AG08395 (cell line): ENCODE results near the gene IL1RL2.

Experiments
- DNase-seq: peaks from one replicate; pipeline ENCODE4 v3.0.0; 2012; ENCODE audit warnings: mixed read lengths, low spot score

The IL1RL2 gene

DNA sequence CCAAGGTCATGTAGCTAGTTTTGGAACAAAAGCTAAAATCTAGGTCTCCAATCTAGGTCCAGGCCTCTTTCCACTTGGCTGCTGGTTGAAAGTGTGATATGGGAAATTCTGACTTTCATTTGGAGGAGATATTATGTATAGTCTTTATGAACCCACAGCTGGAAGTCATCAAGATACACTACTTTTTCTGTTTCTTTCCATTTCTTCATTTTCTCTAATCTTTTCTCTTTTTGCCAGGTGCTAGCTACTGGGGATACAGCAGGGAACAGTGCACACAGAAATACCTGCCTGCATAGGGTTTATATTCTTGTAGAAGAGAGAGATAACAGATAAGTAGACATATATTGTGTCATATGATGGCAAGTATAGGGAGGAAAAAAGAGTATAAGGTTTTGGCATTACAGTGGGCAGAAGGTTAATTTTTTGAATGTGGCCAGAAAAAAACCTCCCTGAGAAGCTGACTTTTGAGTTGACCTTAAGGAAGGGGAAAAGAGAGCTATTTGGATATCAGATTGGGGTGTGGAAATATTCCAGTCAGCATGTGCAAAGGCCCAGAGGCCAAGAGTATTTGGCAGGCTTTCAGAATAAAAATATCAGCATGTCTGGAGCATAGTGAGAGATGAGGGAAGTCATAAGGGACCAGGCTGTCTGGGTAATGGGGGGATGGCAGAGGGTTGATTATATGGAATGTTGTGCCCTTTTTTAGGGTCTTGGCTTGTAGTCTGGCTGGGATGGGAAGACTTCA is 28.6 kb upstream of the IL1RL2 start:
- no peak for DNase-seq

DNA sequence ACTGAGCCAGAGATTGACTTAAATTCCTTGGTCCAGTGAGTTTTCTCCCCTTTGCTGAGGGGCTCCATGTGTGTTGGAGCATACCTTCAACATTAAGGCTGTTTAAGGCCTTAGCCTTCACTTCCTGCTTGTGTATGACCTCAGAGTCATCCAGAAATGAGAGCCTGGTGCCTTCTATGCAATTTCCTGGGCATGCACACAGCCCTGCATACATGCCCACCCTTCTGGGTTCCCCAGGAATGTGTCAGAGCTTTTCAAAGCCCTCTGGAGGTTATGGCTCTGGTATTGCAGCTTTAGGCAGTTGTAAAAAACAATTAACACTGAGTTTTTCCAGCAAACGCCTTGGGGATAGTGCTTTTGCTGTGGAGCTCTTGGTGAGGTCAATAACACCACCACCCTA is 27.5 kb upstream of the IL1RL2 start:
- peak; percentile 27 for DNase-seq

DNA sequence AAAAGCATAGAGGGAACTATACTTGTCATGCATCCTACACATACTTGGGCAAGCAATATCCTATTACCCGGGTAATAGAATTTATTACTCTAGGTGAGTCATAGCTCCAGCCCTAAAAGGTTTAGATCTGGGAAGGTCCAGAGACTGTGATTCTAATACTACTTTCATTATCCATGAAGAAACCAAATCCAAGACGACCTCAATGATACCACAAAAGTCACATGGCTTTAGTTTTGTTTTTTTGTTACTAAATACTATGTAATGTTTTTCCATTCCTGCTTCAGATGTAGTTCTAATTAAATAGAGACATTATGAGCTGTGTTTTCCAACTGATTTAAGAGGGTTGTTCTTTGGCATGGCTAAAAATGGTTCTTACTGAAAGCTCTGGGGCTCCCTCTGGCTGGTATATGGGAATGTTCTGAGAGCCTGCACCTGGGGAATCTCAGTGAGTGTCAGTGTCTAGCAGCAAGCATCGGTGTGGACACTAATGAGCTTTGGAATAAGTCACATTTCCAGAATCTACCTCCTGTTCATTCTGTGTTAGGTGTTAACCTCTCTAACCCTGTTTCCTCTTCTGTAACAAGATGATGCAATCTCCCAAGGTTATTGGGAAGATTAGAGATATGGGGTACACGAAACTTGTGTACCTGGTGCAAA is 20.5 kb upstream of the IL1RL2 start:
- peak; percentile 65 for DNase-seq

DNA sequence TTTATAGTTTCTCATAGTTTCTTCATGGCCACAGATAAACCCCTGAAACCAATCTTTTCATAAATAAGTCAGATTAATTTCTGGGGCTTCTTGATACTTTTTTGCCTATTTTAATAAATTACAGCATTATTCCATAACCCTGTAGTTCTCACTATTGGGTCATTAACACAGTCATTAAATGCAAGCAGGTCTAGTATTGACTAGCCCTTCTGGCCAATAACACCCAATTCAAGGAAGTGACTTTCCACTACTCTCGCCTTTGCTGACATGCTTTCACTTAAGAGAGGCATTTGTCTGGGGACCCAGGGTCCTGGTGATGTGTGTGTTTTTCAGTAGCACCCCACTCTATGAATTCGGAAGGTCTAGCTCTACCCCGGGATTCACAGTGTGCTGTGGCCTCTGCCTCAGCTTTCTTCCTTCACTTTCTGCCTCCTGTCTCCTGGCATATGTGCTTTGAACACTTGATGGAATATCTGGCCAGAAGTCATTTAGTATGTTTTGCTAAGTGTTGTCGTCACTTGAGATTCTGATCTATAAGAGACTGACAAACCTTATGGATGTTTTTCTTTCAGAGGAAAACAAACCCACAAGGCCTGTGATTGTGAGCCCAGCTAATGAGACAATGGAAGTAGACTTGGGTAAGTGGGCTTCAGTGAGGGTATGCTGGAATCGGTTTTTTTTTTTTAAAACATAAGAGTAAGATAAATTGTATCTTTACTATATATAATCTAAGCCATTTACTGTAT is 18.6 kb upstream of the IL1RL2 start:
- no peak for DNase-seq

DNA sequence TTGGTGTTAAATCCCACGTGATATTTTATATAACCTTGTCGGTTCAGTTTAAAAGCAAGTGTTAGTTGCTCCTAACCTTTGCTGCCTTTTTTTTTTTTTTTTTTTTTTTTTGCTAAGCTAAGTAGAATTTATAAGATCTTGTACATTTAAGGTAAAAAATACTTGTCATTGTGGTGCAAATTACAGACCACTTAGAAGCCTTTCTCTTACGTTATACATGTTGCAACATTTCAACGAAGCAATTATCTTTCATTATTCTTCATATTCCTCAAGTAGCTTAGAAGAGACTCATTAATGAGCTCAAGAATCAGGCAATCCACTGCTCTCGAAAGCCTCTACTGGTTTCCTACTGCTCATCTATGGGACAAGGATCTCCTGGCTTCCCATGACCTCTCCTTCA is 14.9 kb upstream of the IL1RL2 start:
- no peak for DNase-seq

DNA sequence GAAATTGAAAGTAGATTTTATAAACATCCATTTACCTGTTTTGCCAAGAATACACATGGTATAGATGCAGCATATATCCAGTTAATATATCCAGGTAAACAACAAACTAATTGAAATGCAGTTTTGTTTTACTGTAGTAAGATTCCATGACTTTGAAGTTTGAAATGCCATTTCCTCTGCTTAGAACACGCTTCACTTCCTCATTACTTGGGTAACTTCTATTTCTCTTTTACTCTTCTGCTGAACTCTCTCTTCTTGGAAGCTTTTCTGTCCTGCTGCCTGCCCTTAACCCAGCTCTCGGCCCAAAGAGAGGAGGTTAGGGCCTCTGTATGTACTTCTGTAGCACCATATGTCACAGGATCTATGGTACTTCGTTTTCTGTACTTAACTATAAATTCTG is 14.1 kb upstream of the IL1RL2 start:
- no peak for DNase-seq

DNA sequence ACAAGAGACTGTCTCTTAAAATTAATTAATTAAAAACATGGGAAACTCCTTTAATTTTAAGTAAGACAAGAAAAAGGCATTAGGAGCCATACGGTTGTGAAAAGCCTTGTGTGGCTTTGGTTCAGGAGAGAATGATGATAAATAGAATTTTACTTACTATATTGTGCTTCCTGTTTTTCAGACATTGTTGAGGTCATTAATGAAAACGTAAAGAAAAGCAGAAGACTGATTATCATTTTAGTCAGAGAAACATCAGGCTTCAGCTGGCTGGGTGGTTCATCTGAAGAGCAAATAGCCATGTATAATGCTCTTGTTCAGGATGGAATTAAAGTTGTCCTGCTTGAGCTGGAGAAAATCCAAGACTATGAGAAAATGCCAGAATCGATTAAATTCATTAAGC is 10.7 kb upstream of the IL1RL2 start:
- no peak for DNase-seq

DNA sequence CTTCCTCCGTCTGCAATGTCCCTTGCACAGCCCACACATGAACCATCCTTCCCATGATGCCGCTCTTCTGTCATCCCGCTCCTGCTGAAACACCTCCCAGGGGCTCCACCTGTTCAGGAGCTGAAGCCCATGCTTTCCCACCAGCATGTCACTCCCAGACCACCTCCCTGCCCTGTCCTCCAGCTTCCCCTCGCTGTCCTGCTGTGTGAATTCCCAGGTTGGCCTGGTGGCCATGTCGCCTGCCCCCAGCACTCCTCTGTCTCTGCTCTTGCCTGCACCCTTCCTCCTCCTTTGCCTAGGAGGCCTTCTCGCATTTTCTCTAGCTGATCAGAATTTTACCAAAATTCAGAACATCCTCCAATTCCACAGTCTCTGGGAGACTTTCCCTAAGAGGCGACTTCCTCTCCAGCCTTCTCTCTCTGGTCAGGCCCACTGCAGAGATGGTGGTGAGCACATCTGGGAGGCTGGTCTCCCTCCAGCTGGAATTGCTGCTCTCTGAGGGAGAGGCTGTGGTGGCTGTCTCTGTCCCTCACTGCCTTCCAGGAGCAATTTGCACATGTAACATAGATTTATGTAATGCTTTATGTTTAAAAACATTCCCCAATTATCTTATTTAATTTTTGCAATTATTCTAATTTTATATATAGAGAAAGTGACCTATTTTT is 8.9 kb upstream of the IL1RL2 start:
- no peak for DNase-seq

DNA sequence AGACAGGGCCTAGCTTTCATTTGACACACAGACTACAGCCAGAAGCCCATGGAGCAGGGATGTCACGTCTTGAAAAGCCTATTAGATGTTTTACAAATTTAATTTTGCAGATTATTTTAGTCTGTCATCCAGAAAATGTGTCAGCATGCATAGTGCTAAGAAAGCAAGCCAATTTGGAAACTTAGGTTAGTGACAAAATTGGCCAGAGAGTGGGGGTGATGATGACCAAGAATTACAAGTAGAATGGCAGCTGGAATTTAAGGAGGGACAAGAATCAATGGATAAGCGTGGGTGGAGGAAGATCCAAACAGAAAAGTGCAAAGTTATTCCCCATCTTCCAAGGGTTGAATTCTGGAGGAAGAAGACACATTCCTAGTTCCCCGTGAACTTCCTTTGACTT is 7.8 kb upstream of the IL1RL2 start:
- DNase-seq, result no peak

DNA sequence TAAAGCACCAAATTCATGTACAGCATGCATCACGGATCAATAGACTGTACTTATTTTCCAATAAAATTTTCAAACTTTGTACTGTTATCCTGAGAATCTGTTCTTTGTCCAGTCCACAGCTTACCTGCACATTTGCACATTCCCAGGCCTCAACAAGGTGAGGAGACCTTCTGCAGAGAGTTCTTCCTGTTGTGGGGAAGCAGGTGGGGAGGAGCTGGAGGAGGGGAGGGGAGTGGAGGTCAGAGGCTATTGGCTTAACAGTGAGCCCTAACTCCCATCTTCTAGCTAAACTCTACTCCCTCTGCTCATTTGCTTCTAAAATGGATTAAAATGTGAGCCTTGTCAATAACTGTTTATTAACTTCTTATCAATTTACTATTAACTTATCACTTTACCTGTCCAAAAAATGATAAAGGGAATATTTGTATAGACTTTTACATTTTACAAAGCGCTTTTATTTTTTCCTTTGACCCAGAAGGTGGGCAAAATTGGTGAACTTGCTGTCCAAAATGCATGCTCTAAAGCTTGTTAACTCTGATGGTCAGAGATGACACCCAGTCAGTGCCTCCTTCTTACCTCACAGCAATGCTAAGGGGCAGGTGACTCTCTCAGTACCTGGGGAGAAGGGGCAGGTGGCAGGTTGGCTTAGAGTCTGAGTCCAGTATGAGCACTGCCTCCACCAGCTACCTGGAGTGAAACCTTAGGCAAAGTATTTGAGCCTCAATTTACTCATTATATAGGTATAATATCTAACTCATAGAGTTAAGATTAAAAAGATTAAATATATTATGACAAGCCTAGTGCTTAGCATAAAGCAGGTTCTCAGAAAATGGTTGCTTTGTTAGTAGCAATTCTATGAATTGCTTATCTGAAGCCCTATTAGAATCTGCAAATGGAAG is 6.8 kb upstream of the IL1RL2 start:
- DNase-seq, result no peak

DNA sequence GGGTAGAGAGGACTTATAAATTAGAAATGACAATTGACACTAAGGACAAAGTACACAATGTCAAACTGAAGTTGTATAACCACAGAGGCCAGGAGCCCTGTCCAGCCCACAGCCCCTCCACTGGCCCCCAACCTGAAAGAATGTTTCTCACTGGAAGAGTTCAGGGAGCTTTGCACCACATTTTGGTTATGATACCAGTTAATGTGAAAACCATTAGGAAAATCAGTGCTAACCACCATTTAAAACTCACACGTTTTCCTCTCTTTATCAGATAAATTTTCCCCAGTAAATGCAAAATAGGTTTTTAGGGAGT is 6.2 kb upstream of the IL1RL2 start:
- no peak for DNase-seq

DNA sequence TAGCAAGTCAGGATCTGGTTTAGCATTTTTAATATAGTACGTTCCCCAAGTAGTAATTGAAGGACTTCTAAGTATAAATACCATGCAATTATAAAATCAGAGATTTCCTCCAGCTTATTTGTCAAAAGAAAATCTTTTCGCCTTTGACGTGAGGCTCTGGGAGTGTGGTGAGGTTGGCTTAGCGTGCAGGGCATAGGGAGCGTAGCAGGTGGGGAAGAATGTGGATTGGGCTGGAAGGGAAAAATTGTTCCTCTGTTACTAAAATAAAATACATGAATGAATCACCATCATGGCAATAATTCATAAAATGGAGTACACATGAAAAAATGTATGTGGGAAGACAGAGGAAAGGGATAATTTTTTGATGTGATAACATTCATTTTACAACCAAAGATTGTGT is 5.4 kb upstream of the IL1RL2 start:
- DNase-seq, result no peak

DNA sequence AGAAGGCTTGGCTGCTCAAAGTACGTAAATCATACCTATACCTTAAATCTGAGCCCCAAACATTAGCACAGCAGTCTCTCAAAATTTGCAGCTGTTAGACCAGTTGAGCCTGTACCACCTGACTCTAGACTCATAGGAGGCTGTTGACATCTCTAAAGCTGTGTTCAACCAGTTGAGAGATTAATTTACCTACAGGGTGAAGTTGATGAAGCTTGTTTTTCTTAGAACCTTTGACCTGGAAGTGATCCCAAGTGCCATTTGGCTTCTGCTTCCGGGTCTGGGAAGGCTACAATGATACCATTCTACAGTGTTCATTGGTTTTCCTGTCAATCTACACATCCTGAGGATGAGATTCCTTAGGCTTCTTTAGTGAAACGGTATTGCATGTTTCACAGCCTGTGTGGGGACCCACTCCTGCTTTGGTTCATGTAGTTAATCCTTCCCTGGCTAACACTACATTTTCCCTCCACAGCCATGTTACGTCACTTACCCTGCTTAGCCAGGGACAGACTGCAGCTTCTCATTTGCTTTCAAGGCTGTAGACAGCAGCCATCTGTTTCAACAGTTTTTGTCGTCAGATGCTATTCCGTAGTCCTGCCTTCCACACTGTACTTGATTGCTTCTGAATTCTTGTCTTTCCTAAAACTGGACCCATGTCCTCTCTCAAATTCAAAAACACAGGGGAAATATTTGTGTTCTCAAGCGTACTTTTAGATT is 4.7 kb upstream of the IL1RL2 start:
- DNase-seq, result no peak

DNA sequence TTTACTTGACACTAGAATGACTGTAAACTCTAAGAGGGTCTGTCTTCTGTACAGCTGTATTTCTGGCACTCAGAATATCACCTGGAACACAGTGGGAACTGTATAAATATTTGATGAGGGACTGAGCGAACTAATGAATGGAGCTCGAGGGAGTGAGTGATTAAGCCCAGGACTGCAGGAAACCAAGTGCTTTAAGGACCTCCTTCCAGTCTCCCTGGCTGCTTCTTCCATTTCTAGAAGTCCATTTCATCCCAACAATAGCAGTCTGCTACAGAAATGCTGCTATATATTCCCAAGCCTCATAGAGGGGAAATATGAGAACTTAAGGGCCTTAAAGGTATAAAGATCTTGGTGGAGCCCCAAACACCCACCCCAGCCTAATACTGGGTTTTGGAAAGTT is 2.8 kb upstream of the IL1RL2 start:
- DNase-seq, result no peak

DNA sequence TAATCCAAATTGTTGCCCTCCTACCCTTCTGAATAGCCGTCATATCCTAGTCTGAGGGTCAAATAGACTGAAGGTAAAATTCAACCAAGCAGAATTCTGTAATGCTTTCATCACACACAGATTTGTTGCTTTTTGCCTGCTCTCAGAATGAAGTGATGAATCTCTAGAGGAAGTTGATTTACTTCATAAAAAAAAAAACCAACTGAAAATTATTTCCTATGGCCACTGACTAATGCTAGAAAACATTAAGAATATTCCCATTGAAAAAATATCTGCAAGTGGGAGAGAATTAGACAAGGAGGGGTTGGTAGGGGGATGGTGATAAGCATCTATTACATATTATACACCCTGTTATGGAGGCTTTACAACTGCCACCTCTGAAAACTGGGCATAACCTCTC is 2.3 kb upstream of the IL1RL2 start:
- DNase-seq, result no peak

DNA sequence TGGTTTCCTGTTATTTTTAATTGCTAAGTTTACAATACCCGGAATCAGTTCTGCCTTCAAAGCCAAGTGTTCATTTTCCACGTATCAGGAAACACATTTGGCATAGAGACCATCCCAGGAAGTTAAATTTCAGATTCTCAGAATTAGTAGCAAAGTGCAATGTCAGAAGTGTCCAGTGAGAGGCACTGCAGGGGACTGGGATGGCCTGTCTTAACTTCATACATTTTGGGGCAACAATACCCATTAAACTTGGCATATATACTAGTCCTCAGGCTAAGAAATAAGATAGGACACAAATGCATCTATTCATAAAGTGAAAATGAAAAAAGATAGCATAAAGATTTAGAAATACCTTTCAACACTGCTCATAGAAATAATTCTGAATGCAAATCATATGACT is 1.5 kb upstream of the IL1RL2 start:
- peak; percentile 18 for DNase-seq

DNA sequence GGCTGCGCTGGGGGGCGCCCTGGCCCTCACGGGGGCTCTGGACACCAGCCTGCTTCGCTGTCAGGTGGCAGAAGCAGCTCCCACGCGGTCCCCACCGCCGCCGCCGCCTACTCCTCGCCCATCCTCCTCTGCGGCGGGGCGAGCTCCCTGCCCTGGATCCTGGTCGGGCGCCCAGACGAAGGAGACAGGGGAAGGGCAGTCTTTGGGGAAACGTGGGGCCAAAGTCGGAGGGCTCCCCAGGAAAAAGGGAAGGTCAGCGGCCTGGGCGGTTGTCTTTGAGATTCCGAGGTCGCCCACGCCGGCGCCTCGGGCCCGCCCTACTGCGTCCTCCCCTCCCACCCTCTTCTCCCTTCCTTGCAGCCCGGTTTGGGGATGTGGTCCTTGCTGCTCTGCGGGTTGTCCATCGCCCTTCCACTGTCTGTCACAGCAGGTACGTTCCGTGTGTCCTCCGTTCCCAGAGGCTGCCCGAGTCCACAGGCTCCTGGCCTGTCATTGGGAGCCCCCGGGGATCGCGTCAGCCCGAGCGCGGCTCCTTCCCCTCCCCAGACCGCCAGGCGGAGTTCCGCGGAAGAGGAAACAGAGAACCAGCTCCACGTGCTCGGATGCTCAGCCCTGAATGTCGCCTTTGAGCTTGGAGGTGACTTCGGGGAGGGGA is 800 bp downstream of the IL1RL2 start:
- DNase-seq, result peak; percentile 65

DNA sequence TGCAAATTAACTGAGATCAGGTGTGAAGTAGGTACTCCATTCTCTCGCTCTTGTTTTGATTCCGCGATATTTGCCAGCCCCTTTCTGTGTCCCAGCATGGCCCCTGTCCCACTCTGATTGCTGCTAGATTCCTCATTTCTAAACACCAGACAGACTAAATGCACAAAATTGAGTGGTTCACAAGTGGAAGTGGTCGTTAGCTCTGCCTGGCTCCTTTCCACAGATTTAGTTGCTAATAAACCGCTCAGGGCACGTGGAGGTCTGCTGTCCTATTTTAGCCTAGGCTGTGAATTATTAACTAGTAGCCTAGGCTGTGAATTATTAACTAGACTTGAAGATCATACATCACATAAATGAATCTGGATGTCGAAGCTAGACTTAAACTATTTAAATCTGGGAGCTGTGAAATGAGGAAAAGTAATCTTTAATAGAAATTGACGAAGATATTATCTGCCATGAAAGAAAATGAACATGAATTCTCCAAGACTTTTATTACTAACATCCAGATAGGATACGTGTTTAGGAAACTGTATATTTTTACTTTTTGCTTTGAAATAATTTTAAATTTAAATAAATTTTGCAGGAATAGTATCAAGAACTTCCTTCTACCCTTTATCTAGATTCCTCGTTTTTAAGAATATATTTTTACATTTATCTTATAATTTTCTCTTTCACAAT is 3.7 kb downstream of the IL1RL2 start:
- no peak for DNase-seq

DNA sequence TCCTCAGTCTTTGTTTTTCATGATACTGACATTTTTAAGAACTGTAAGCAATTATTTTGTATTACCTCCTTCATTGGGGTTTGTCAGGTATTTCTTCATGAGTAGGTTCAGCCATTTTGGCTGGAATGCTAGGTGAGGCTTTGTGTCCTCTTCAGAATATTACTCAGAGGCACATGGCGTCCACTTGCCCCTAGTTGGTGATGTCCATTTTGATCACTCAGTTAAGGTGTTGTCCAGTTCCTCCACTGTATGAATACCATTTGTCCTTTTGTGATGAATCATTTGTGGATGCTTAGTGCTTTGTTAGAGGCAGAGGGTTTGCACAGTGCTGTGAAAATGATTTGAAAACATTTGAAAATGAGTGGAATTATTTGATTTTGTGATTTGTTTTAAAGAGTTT is 4.7 kb downstream of the IL1RL2 start:
- no peak for DNase-seq

DNA sequence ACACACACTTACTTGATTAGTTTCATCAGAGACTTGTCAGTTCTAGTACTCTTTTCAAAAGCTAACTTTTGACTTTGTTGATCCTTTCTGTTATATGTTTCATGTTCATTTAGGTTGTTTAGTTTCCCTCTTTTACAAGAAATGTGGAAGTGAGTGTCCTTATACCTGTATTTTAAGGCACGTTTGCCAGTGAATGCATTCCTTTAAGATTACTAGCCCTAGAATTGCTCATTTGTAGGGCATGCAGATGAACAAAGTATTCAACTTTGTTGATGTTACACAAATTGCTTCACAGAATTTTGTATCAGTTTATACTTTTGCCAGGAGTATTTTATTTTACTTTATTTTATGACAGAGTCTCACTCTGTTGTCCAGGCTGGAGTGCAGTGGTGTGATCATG is 6.3 kb downstream of the IL1RL2 start:
- DNase-seq, result no peak
